HG03108 (cell line): ENCODE results near the gene ARHGEF33.

Experiments
- ATAC-seq: cut with Tn5 transposase; IDR thresholded peaks from one replicate; pipeline ENCODE4 v1.9.1; 2021; ENCODE audit warnings: moderate library complexity; ENCODE audit not compliant: unreplicated experiment

Gene ARHGEF33

DNA sequence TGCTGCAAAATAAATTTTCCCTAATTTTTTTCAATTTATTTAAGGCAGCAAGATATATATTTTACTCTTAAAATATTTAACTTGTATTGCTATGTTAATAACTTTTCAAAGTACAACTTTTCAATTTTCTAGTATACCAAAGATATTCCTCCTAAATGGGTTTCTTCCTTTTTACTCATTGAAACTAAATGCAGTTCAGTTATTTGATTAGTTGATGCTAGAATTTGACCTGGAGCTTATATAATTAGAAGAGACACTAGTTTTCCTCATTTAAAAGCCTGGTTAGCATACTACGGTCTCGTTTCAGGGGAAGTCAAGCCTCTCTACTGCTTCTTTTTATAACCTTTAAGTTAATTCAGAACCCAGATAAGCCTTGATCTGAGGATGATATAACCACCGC lies at the start of gene ARHGEF33:
ARHGEF33 (plus strand) TSS at position 301 of the 400 bp plus-strand sequence. CDS start 29,573 bp downstream, outside the sequence.
- ATAC-seq = no peak

DNA sequence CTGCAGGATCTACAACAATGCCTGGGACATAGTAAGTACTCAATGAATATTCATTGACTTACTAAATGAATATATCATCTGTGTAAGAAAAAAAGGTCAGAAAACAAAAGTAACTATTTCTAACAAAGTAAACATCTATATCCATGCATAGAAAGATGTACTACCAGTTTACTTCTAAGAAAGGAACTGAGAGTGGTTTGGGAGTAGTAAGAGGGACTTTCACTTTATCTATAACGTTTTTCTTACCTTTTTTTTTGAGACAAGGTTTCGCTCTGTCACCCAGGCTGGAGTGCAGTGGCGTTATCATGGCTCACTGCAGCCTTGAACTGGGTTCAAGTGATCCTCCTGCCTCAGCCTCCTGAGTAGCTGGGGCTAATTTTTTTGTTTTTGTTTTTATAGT lies 39.6 kb upstream of the ARHGEF33 start:
- ATAC-seq = peak; percentile 84

GRCh38 chr2:38856165-38856564 lies 33.5 kb upstream of the ARHGEF33 start:
- no peak for ATAC-seq

DNA sequence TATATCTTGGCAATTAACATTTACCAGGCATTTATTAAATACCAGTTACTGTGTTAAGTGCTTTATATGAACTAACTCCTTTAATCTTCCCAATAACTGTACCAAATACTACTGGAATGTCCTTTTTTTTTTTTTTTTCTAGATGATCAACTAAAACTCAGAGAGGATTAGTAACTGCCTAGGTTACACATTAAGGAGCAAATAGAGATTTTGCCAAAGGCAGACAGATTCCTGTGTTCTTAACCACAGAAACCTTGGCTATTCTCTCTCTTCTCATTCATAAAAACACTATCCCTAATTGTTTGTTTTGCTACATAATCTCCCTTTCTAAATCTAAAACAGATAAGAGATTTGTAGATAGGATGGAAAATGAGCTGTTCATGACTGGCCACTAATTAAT lies 27.2 kb upstream of the ARHGEF33 start:
- ATAC-seq = no peak

- ATAC-seq = no peak
These were observed 26.5 kb upstream of the ARHGEF33 start for GRCh38 chr2:38863061-38863695.

GRCh38 chr2:38866773-38867443 lies 22.8 kb upstream of the ARHGEF33 start:
- no peak for ATAC-seq

GRCh38 chr2:38871432-38871831 lies 18.2 kb upstream of the ARHGEF33 start:
- ATAC-seq = no peak

GRCh38 chr2:38873763-38874162 lies 15.9 kb upstream of the ARHGEF33 start:
- ATAC-seq = no peak

- no peak for ATAC-seq
These were observed 14.5 kb upstream of the ARHGEF33 start for GRCh38 chr2:38875227-38875575.

DNA sequence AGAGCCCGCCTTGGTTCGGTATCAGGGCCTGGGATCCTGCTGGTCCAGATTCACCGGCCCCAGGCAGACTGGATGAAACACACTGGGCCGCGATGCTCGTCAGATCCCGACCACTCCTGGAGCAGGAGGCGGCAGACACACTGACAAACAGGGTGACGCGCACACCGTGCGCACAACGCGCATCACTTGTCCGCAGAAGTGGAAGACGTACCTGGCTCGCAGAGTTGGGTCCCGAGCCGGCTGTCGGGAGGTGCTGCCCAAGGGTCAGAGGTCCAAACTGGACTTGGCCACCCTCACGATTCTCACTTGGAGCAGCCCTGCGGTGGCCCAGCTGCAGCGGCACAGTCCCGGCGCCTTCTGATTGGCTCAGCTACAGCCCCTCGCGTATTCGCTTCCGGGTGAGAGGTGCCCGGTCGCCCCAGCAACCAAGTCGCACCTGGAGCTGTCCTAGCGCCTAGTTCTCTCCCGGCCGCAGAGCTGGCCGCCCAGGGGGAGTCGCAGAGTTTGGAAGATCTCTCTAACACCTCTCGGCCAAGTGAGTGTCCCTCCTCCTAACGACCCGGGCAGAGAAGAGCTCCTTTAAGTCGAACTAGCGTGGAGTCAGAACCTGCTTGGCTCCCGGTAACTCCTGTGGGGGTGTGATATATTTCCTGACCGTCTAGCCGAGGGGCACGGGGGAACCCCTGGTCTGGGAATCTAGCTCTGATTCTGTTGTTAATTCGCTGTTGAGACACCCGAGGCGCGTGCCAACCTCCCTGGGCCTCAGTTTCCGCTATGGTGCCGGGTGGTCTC lies 13.9 kb upstream of the ARHGEF33 start, which contains the start of the genes DHX57 and MORN2:
DHX57 (minus strand) TSS at position 359 of the 792 bp plus-strand sequence. CDS start 7,529 bp downstream, outside the sequence.
MORN2 (plus strand) TSS at position 401 of the 792 bp plus-strand sequence.
- ATAC-seq = peak; percentile 100

- no peak for ATAC-seq
These were observed 13.3 kb upstream of the ARHGEF33 start for GRCh38 chr2:38876407-38876806.

- no peak for ATAC-seq
These were observed 3.6 kb upstream of the ARHGEF33 start for GRCh38 chr2:38886063-38886462.

DNA sequence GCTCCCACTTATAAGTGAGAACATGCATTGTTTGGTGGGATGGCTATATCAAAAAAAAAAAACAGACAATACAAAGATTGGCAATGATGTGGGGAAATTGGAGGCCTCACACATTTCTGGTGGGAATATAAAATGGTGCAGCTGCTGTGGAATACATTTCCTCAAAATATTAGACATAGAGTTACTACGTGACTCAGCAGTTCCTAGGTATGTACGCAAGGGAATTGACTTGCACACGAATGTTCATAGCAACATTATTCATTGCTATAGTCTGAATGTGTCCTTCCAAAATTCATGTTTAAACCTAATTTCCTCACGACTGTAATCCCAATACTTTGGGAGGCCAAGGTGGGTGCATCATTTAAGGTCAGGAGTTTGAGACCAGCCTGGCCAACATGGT lies 2.3 kb upstream of the ARHGEF33 start:
- ATAC-seq = no peak

DNA sequence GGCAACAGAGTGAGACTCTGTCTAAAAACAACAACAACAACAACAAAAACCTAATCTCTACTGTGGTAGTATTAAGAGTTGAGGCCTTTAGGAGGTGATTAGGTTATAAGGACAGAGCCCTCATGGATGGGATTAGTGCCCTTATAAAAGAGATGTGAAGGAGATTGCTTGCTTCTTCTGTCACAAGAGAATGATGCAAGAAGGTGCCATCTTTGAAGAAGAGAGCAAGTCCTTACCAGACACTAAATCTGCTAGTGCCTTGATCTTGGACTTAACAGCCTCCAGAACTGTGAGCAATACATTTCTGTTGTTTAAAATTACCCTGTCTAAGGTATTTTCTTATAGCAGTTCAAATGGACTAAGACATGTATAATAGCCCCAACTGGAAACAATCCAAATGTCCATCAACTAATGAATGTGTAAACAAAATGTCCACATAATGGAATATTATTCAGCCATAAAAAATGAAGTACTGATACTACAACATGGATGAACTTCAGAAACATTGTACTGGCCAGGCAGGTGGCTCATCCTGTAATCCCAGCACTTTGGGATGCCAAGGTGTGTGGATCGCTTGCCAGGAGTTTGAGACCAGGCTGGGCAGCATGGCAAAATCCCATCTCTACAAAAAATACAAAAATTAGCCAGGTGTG lies 1.6 kb upstream of the ARHGEF33 start:
- ATAC-seq = no peak

DNA sequence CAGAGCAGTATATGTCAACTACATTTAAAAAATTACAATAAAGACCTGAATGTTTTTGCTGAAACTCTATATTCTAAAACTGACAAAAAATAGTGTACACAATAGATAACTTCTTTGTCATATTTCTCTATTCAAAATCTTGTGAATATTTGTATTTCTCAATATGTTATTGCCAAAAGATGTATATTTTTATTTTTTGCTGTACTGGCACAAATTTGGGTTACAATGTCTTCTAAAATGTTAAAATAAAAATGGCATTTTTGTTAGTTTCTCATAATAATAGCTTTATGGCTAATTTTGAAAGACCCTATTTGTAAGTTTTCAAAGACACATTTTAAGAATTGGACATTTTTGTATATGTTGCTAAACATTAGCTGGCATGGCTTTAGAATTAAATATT lies 630 bp upstream of the ARHGEF33 start:
- ATAC-seq = no peak

- ATAC-seq = no peak
These were observed 3.1 kb downstream of the ARHGEF33 start for GRCh38 chr2:38892819-38893218.

- ATAC-seq = no peak
These were observed 8.6 kb downstream of the ARHGEF33 start for GRCh38 chr2:38898256-38898655.

DNA sequence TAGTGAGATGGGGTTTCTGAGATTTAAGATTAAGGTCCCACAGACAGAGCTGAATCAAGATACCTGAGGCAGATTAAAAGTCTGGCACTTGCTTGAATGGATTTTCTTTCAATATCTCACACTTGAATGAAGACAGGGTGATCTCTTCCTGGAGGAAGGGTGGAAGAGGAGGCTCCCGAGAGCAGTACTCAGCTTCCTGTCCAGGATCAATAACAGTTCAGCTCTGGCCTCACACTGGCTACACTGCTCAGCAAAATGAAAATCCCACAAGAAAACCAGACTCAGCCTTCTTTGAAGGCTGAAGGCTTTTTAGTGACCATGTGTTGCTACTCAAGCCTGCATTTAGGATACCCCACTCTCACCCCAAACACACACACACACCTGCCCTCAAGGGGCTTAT lies 11.1 kb downstream of the ARHGEF33 start:
- ATAC-seq = no peak

- no peak for ATAC-seq
These were observed 15.6 kb downstream of the ARHGEF33 start for GRCh38 chr2:38905251-38905650.

DNA sequence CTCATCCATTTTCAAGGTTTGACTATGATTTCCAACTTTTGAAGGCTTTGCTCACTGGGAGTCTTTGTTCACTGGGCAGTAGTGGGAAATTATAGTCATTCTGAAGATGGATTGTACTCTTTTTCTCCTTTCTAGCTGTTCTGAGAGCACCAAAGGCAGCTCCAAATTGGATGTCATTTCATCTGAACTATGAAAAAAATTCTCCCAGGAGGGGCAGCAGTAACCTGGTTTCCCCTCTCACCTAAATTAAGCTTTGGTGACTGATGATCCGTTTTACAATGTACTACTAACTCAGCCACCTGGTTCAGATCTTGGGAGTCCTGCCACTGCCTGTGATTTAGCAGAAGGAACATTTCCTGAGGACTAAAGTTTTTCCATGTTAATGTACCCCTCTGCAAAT lies 17.6 kb downstream of the ARHGEF33 start:
- ATAC-seq = no peak
